SH-SY5Y (cell line): ENCODE measurements around the gene FBRSL1.

ENCODE experiments used
- GATA2 ChIP-seq: IDR thresholded peaks from 2 replicates; pipeline ENCODE4 v1.6.1; 2011; ENCODE audit warnings: mild to moderate bottlenecking, low read depth, low read length
- GATA3 ChIP-seq: IDR thresholded peaks from 2 replicates; pipeline ENCODE4 v1.6.1; 2011; ENCODE audit warnings: low read depth, mild to moderate bottlenecking, low read length, moderate library complexity

Gene FBRSL1

DNA sequence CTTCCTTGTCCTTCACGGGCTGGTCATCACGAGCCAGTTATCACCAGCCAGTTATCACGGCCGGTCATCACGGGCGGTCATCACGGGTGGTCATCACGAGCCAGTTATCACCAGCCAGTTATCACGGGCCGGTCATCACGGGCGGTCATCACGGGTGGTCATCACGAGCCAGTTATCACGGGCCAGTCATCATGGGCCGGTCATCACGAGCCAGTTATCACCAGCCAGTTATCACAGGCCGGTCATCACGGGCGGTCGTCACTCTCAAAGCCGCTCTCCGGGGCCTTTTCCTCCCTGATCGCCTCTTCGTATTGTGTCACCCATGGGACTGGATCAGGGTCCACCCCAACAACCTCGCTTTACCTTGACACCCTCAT, 13.9 kb upstream of the FBRSL1 start:
- TF ChIP-seq GATA3: no peak
- no peak for TF ChIP-seq GATA2

DNA sequence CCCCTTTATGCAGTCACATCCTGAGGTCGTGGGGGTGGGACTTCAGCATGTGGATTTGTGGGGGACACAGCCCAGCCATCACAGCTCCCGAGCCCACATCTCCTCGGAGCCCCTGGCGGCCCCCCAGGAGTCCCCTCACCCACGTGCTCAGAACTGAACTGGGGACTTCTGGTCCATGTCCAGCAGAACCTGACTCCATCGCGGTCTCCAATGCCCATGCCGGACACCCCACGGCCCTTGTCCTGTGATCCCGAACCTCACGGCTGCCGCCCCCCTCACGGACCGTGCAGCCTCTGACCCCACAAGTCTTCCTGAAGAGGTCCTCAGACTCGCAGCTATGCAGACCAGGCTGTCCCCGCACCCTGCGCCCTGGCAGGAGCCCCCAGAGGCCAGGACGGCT, 13.5 kb upstream of the FBRSL1 start:
- TF ChIP-seq GATA3 (no peak), GATA2 (no peak)

DNA sequence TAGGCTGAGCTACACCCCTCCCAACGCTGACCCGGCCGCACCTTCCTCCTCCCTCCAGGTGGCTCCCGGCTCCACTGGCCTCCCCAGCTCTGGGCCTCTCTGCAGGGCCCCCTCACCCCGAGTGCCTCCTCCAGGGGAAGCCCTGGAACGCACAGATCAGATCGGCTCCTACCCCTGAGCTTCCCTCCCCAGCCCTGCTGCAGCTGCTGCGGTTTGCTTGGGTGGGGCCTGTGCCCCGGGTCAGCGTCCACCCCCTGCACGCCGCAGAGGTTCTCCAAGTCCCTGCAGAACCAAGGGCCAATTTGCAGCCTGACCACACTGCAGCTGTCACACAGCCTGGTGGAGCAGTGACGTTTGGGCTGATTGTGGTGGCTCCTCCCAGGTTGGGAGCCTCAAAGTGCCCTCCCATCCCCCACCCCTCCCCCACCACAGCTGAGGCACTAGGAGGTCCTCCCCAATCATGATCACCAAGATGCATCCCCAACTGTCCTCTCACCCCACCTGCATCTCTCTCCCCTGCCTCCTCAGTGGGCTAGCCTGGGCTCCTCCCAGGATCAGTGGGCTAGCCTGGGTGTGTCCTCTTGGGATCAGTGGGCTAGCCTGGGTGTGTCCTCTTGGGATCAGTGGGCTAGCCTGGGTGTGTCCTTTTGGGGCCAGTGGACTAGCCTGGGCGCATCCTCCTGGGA, 12.8 kb upstream of the FBRSL1 start:
- no peak for TF ChIP-seq GATA2
- TF ChIP-seq GATA3: no peak

DNA sequence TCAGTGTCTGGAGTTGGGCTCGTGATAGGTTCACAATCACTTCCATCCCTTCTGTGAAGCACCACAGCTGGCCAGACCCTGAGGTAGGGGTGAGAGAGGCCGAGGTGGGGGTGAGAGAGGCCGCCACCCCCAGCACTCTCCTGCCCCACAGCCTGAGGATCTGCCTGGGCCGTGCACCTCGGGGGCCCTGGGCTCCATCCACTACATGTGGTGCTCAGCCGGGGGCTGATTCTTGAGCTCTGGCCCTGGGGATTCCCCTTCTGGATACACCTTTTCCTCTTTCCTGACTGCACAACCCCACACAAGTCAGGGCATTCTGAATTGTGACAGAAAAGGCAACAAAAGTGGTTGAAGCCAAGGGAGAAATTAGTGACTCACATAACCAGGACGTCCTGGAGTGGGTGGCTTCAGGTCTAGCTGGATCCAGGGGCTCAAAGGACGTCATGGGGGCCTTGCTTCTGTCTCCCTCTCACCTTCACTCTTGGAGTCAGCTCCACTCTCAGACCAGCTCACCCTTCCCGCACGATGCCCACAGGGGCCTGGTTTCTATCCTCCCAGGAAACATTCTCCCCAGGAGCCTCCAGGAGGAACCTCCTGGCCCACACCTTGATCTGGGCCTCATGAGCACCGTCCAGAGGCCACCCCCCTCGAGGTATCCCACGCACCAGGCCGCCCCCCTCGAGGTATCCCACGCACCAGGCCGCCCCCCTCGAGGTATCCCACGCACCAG, 12.1 kb upstream of the FBRSL1 start:
- TF ChIP-seq GATA2: no peak
- TF ChIP-seq GATA3: no peak

DNA sequence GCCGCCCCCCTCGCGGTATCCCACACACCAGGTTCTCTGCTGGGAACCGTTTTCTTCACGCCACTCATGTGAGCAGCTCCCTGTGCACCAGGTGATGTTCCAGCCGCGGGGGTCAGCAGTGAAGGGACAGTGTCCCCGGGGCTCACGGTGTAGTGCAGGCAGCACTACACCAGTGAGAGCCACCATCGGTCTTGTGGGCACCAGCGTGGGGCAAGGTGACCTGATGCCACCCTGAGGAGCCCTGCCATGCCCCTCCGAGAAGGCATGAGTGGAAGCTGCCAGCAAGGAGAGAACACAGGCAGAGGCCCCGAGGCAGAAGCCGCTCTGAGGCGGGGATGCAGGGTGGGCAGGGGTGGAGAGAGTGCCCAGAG, 11.5 kb upstream of the FBRSL1 start:
- no peak for TF ChIP-seq GATA2
- TF ChIP-seq GATA3: no peak

DNA sequence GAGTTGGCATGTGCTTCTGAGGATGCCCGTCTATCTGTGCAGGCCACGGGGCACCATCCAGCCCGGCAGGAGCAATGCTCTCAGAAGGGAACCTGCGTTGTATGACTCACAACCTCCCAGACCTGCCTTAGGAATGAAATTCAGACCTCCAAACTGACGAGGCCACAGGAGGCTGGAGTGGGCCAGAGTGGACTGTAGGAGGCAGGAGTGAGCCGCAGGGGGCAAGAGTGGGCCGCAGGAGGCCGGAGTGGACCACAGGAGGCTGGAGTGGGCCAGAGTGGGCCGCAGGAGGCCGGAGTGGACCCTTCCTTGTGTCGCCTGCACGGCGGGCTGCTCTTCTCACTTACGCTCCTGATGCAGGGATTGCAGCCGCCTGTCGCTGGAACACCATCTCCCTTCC, 11.1 kb upstream of the FBRSL1 start:
- TF ChIP-seq GATA2 (no peak), GATA3 (no peak)

DNA sequence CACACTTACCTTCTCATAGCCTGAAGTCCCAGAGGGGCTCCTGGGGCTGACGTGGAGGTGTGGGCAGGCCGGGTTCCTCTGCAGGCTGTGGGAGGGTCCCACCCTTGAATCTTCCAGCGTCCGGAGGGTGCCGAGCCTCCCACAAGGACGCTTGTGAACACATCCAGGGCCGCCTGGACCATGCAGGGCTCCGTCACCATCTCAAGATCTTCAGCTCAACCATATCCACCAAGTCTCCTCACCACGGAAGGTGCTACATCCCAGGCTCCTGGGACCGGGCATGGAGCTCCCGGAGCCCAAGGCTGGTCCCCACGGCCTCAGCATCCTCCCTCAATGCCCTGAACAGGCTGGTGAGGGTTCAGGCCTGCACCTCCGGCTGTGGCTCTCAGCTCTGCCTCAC, 10.7 kb upstream of the FBRSL1 start:
- TF ChIP-seq GATA2: no peak
- TF ChIP-seq GATA3: no peak

DNA sequence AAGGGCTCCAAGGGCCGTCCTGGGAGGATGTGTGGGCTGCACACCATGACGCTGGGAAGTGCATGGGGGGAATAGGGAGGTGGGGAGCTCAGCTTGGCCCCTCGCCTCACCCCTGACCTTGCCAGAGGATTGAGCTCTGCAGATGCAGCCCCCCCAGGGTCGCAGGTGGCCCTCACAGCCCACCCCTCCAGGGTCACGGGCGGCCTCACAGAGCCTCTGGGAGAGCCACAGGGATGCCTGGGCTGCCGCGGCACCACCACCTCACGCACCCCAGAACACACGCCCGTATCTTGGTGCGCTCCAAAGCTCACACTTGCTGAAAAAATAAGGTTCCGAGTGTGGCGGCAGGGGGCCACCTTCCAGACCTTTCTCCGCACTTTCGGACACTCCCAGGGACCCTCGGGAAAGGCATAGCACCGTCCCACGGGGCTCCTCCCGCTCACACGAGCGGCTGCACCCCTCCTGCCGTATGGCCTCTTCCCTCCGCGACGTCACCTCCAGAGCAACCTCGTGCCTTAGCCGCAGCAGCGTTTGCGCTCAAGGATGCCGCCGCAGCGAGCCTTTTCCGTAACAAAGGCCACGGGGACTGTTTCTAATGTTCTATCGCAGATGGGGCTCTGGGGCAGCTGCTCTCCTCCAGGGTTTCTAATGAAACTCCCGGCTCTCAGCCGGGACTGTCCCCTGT, 9.9 kb upstream of the FBRSL1 start:
- no peak for TF ChIP-seq GATA2
- TF ChIP-seq GATA3: no peak

DNA sequence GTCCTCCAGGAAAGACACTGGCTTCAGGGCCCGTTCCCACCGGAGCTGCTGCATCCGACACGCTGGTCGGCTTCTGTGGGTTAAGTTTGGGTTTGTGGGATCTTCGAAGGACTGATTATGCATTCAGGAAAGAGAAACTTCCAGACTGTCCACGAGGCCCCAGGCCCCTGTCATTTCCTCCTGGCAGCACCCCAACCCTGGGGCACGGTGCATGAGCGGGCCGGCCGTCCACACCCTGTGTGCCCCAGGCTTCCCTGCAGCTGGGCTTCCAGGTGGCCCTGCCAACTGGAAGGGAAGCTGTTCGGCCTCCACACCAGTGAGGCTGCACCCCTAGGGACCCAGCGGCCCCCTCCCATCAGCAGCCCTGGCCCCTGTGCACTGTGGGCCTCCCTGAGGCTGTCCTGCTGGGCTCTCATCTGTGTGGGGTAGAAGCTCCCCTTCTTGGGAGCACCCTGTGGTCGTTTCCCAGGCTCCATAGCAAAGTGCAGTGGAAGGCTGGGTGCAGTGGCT, 9.3 kb upstream of the FBRSL1 start:
- TF ChIP-seq GATA2: no peak
- no peak for TF ChIP-seq GATA3

DNA sequence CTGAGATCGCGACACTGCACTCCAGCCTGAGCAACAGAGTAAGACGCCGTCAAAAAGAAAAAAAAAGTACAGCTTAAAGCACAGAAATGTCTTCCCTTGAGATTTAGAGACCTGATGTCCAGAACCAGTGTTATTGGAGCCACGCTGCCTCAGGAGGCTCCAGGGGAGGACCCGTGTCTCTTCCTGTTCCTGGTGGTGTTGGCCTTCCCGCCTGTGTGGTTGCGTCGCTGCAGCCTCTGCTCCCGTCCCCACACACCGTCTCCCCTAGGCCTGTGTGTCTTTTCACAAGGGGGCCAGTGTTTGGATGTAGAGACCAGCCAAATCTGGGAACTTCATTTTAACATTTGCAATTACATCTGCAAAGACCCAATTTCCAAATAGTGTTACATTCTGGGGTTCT, 8.6 kb upstream of the FBRSL1 start:
- TF ChIP-seq GATA3 (no peak), GATA2 (no peak)

DNA sequence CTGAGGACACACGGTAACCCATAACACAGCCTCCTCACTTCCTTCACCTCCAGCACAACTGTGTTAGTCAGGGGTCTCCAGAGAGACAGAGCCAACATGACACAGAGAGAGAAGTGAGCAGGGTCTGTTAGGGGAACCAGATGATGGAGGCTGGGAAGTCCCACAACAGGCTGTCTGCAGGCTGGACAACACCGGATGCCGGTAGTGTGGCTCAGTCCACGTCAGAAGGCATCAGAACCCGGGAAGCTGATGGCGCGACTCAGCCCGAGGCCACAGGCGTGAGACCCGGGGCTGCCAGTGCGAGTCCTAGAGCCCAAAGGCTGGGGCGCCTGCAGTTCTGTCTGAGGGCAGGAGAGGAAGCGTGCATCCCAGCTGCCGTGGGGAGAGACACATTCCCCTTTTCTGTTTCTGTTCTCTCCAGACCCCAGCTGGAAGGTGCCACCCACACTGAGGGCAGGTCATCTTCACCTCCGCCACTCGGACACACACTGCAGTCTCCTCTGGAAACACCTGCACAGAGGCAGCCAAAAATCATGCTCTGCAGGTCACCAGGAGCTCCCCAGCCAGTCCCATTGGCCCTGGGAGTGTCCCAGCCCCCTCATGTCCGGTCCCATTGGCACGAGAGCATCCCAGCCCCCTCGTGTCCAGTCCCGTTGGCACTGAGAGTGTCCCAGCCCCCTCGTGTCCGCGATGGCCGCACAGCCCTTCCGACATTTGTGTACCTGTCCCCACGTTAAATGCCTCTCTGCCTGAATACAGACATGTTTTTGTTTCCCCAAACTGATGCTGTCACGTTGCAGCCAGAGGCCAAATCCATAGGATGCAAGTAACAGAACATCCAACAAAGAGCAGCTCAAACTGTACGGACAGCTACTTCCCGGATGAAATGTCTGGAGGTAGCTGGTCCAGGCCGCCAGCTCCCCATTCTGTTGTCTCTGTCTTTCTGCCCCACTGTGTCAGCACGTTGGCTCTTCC, 7.9 kb upstream of the FBRSL1 start:
- no peak for TF ChIP-seq GATA2
- TF ChIP-seq GATA3: no peak

DNA sequence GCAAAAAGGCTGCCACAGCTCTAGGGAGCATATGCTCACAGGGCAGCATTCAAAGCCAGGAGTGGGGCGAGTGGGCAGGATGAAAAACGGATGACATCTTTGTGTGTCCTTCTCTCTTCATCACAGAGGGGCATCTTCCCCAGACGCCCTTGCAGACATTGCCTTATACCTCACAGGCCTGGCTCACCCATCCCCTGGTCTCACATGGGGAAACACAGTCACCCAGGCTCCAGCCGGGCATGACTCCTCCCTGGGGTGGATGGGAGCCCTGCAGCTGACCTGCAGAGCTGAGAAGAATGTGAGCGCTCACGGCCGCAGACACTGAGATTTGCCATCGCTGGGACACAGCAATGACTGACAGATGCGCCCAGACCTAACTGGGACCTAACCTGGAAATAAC, 7.2 kb upstream of the FBRSL1 start:
- TF ChIP-seq GATA2: no peak
- no peak for TF ChIP-seq GATA3

DNA sequence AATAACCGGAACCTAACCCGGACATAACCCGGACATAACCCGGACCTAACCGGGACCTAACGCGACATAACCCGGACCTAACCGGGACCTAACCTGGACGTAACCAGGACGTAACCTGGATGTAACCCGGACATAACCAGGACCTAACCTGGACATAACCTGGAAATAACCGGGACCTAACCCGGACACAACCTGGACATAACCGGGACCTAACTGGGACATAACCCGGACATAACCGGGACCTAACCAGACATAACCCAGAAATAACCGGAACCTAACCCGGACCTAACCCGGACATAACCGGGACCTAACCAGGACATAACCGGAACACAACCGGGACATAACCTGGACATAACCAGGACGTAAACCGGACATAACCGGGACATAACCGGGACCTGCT, 6.7 kb upstream of the FBRSL1 start:
- TF ChIP-seq GATA3: no peak
- TF ChIP-seq GATA2: no peak

DNA sequence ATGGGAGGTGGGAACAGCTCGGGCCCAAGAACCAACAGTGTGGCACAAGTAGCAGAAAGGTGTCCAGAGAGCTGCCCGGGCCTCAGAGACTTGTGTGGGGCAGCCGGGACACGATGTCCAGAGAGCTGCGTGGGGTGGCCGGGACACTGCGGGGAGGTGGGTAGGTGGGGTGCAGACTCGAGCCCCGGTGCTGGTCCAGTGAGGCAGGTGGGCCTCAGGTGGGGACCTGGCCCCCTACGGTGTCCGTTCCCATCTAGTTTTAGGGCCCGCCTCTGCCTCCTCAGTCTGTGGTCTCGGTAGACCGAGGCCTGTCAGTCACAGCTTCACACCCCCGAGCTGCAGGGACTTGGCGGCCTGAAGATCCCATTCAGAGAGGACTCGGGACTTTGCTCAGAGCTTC, 6.3 kb upstream of the FBRSL1 start:
- TF ChIP-seq GATA2: no peak
- no peak for TF ChIP-seq GATA3
